T-helper 1 cell treated with Interleukin-12 subunit alpha and Interleukin-12 subunit beta and Interleukin-4 antibody, amounts not matched to agents 30 μg/mL and 1 μg/mL, for 36 hours (primary cell): ENCODE measurements around the gene ADCY2.

Experiments used
- H3K27ac Mint-ChIP-seq: one replicate; pipeline ENCODE4 v1.8.0; 2021; ENCODE audit warnings: mild to moderate bottlenecking, mixed read lengths
- H3K27me3 Mint-ChIP-seq: one replicate; pipeline ENCODE4 v1.8.0; 2021; ENCODE audit warnings: low read depth, mixed read lengths
- H3K36me3 Mint-ChIP-seq: one replicate; pipeline ENCODE4 v1.8.0; 2021; ENCODE audit warnings: low read depth, mixed read lengths
- H3K4me1 Mint-ChIP-seq: one replicate; pipeline ENCODE4 v1.8.0; 2021; ENCODE audit warnings: low read depth, mixed read lengths
- H3K4me3 Mint-ChIP-seq: one replicate; pipeline ENCODE4 v1.8.0; 2021; ENCODE audit warnings: mild to moderate bottlenecking, moderate library complexity, mixed read lengths
- H3K9me3 Mint-ChIP-seq: one replicate; pipeline ENCODE4 v1.8.0; 2021; ENCODE audit warnings: mixed read lengths

Gene ADCY2

GRCh38 chr5:7391215-7391614 is 4.7 kb upstream of the ADCY2 start:
- peaks cover 16% of the 10 kb centered on the region for H3K27me3 Mint-ChIP-seq
- H3K27ac Mint-ChIP-seq: no peak overlapping the region
- no peak overlapping the region for H3K4me3 Mint-ChIP-seq
- H3K4me1 Mint-ChIP-seq: no peaks in the 10 kb centered on the region
- no peaks in the 10 kb centered on the region for H3K36me3 Mint-ChIP-seq
- no peaks in the 10 kb centered on the region for H3K9me3 Mint-ChIP-seq

GRCh38 chr5:7391814-7392692 is 3.9 kb upstream of the ADCY2 start:
- peaks cover 21% of the 10 kb centered on the region for H3K27me3 Mint-ChIP-seq
- H3K4me3 Mint-ChIP-seq: no peak overlapping the region
- H3K36me3 Mint-ChIP-seq: peaks cover 3% of the 10 kb centered on the region
- H3K27ac Mint-ChIP-seq: no peak overlapping the region
- peaks cover 2% of the 10 kb centered on the region for H3K4me1 Mint-ChIP-seq
- no peaks in the 10 kb centered on the region for H3K9me3 Mint-ChIP-seq

- Mint-ChIP-seq H3K4me3 (no peak overlapping the region), H3K27ac (no peak overlapping the region), H3K4me1 (peaks cover 2% of the 10 kb centered on the region), H3K9me3 (no peaks in the 10 kb centered on the region), H3K27me3 (peaks cover 27% of the 10 kb centered on the region), H3K36me3 (peaks cover 3% of the 10 kb centered on the region)
Measured at GRCh38 chr5:7392693-7393024, 3.3 kb upstream of the ADCY2 start.

- Mint-ChIP-seq H3K4me1 (peaks cover 2% of the 10 kb centered on the region), H3K4me3 (no peak overlapping the region), H3K9me3 (no peaks in the 10 kb centered on the region), H3K27ac (no peak overlapping the region), H3K27me3 (peaks cover 41% of the 10 kb centered on the region), H3K36me3 (peaks cover 3% of the 10 kb centered on the region)
Measured at GRCh38 chr5:7393921-7394799, 1.8 kb upstream of the ADCY2 start.

- H3K9me3 Mint-ChIP-seq: no peaks in the 10 kb centered on the region
- H3K4me1 Mint-ChIP-seq: peaks cover 2% of the 10 kb centered on the region
- peaks cover 3% of the 10 kb centered on the region for H3K36me3 Mint-ChIP-seq
- peaks cover 41% of the 10 kb centered on the region for H3K27me3 Mint-ChIP-seq
- no peak overlapping the region for H3K4me3 Mint-ChIP-seq
- no peak overlapping the region for H3K27ac Mint-ChIP-seq
Measured at GRCh38 chr5:7394889-7395431, 978 bp upstream of the ADCY2 start.

- Mint-ChIP-seq H3K27me3 (peaks cover 41% of the 10 kb centered on the region), H3K36me3 (peaks cover 3% of the 10 kb centered on the region), H3K27ac (no peak overlapping the region), H3K4me3 (no peak overlapping the region), H3K4me1 (peaks cover 2% of the 10 kb centered on the region), H3K9me3 (no peaks in the 10 kb centered on the region)
Measured at GRCh38 chr5:7395432-7395946, 449 bp upstream of the ADCY2 start.

GRCh38 chr5:7396713-7397454 is 946 bp downstream of the ADCY2 start:
- Mint-ChIP-seq H3K27ac (no peak overlapping the region), H3K9me3 (no peaks in the 10 kb centered on the region), H3K4me3 (no peak overlapping the region), H3K27me3 (peaks cover 41% of the 10 kb centered on the region), H3K36me3 (peaks cover 3% of the 10 kb centered on the region), H3K4me1 (peaks cover 2% of the 10 kb centered on the region)

- Mint-ChIP-seq H3K9me3 (no peaks in the 10 kb centered on the region), H3K27me3 (peaks cover 41% of the 10 kb centered on the region), H3K4me1 (peaks cover 2% of the 10 kb centered on the region), H3K4me3 (no peak overlapping the region), H3K27ac (no peak overlapping the region), H3K36me3 (peaks cover 3% of the 10 kb centered on the region)
Measured at GRCh38 chr5:7397937-7398336, 2.0 kb downstream of the ADCY2 start.

- H3K4me1 Mint-ChIP-seq: peaks cover 2% of the 10 kb centered on the region
- no peak overlapping the region for H3K27ac Mint-ChIP-seq
- H3K27me3 Mint-ChIP-seq: peaks cover 34% of the 10 kb centered on the region
- H3K9me3 Mint-ChIP-seq: no peaks in the 10 kb centered on the region
- H3K4me3 Mint-ChIP-seq: no peak overlapping the region
- peaks cover 3% of the 10 kb centered on the region for H3K36me3 Mint-ChIP-seq
Measured at GRCh38 chr5:7398596-7399280, 2.8 kb downstream of the ADCY2 start.

GRCh38 chr5:7405277-7405676 is 9.3 kb downstream of the ADCY2 start:
- Mint-ChIP-seq H3K36me3 (no peaks in the 10 kb centered on the region), H3K9me3 (peaks cover 6% of the 10 kb centered on the region), H3K27ac (no peak overlapping the region), H3K4me3 (no peak overlapping the region), H3K27me3 (no peaks in the 10 kb centered on the region), H3K4me1 (no peaks in the 10 kb centered on the region)

GRCh38 chr5:7410936-7411511 is 15.1 kb downstream of the ADCY2 start:
- Mint-ChIP-seq H3K9me3 (peaks cover 10% of the 10 kb centered on the region), H3K4me3 (no peak overlapping the region), H3K27ac (no peak overlapping the region), H3K4me1 (no peaks in the 10 kb centered on the region), H3K36me3 (no peaks in the 10 kb centered on the region), H3K27me3 (no peaks in the 10 kb centered on the region)

- H3K36me3 Mint-ChIP-seq: no peaks in the 10 kb centered on the region
- no peak overlapping the region for H3K27ac Mint-ChIP-seq
- no peaks in the 10 kb centered on the region for H3K27me3 Mint-ChIP-seq
- no peaks in the 10 kb centered on the region for H3K4me1 Mint-ChIP-seq
- peaks cover 4% of the 10 kb centered on the region for H3K9me3 Mint-ChIP-seq
- no peak overlapping the region for H3K4me3 Mint-ChIP-seq
Measured at GRCh38 chr5:7412409-7412808, 16.5 kb downstream of the ADCY2 start.

- no peak overlapping the region for H3K27ac Mint-ChIP-seq
Measured at GRCh38 chr5:7415123-7415522, 19.2 kb downstream of the ADCY2 start.

More at GRCh38 chr5:7415123-7415522, 19.2 kb downstream of the ADCY2 start:
- Mint-ChIP-seq H3K27me3 (no peaks in the 10 kb centered on the region), H3K9me3 (peaks cover 4% of the 10 kb centered on the region), H3K4me1 (no peaks in the 10 kb centered on the region), H3K4me3 (no peak overlapping the region), H3K36me3 (no peaks in the 10 kb centered on the region)
